Measurements from ENCODE around the gene KYAT1. TPM values are rescaled to one million over a fixed set of nuclear protein-coding genes. Genes with fewer than 3 reads are reported as not detected.

Gene KYAT1
- total and polyA plus RNA-seq, 2 of the 13 experiments (the other 11 are each of a cell fraction or from before 2014, with no cell fraction given): 9.2 to 46.5 TPM

DNA sequence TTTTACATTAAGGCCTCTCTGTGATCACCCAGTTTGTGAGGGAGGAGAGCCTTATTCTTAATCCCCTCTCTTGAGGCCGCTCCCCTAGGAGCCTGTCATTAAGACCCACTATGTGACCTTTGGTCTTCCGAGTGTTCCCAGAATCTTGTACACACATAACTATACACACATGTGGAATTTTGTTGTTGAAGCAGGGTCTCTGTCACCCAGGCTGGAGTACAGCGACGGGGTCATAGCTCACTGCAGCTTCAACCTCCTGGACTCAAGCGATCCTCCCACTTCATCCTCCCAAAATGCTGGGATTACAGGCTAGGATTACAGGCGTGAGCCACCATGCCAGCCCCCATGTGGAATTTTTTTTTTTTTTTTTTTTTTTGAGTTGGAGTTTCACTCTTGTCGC is 24.2 kb upstream of the KYAT1 start (continued):
- TF ChIP-seq XBP1 (CRISPR knock-in tag; IDR thresholded peaks at IDR 0.05) (no peak), DNMT3B (CRISPR knock-in tag; conservative IDR thresholded peaks at IDR 0.05) (no peak), MLLT10 (CRISPR knock-in tag; IDR thresholded peaks at IDR 0.05) (no peak), ZNF652 (CRISPR knock-in tag; IDR thresholded peaks at IDR 0.05; ENCODE audit: borderline replicate concordance, low read depth) (no peak), ZBTB1 (CRISPR knock-in tag; IDR thresholded peaks at IDR 0.05; ENCODE audit: borderline replicate concordance) (no peak), PHF20 (CRISPR knock-in tag; IDR thresholded peaks at IDR 0.05) (no peak), ZNF546 (CRISPR knock-in tag; conservative IDR thresholded peaks at IDR 0.05) (no peak), ZNF260 (CRISPR knock-in tag; IDR thresholded peaks at IDR 0.05; ENCODE audit: borderline replicate concordance, low read depth) (no peak), MXI1 (IDR thresholded peaks at IDR 0.05; ENCODE audit: borderline replicate concordance, low read depth, low read length) (peak; percentile 34; the same call in 1 of the 3 replicates), ZFX (CRISPR knock-in tag; IDR thresholded peaks at IDR 0.05; ENCODE audit: low read depth) (no peak), PHB2 (IDR thresholded peaks at IDR 0.05; ENCODE audit: partially characterized antibody) (no peak), ZNF839 (CRISPR knock-in tag; IDR thresholded peaks at IDR 0.05; ENCODE audit: borderline replicate concordance) (no peak), RFXANK (CRISPR knock-in tag; IDR thresholded peaks at IDR 0.05) (no peak), THRA (CRISPR knock-in tag; IDR thresholded peaks at IDR 0.05; ENCODE audit: borderline replicate concordance) (no peak), ARNT2 (CRISPR knock-in tag; IDR thresholded peaks at IDR 0.05; ENCODE audit: low read depth) (no peak), ZNF280B (CRISPR knock-in tag; IDR thresholded peaks at IDR 0.05; ENCODE audit: borderline replicate concordance) (no peak), SMARCC2 (IDR thresholded peaks at IDR 0.05) (no peak)
- TF ChIP-seq, protein P1, sequence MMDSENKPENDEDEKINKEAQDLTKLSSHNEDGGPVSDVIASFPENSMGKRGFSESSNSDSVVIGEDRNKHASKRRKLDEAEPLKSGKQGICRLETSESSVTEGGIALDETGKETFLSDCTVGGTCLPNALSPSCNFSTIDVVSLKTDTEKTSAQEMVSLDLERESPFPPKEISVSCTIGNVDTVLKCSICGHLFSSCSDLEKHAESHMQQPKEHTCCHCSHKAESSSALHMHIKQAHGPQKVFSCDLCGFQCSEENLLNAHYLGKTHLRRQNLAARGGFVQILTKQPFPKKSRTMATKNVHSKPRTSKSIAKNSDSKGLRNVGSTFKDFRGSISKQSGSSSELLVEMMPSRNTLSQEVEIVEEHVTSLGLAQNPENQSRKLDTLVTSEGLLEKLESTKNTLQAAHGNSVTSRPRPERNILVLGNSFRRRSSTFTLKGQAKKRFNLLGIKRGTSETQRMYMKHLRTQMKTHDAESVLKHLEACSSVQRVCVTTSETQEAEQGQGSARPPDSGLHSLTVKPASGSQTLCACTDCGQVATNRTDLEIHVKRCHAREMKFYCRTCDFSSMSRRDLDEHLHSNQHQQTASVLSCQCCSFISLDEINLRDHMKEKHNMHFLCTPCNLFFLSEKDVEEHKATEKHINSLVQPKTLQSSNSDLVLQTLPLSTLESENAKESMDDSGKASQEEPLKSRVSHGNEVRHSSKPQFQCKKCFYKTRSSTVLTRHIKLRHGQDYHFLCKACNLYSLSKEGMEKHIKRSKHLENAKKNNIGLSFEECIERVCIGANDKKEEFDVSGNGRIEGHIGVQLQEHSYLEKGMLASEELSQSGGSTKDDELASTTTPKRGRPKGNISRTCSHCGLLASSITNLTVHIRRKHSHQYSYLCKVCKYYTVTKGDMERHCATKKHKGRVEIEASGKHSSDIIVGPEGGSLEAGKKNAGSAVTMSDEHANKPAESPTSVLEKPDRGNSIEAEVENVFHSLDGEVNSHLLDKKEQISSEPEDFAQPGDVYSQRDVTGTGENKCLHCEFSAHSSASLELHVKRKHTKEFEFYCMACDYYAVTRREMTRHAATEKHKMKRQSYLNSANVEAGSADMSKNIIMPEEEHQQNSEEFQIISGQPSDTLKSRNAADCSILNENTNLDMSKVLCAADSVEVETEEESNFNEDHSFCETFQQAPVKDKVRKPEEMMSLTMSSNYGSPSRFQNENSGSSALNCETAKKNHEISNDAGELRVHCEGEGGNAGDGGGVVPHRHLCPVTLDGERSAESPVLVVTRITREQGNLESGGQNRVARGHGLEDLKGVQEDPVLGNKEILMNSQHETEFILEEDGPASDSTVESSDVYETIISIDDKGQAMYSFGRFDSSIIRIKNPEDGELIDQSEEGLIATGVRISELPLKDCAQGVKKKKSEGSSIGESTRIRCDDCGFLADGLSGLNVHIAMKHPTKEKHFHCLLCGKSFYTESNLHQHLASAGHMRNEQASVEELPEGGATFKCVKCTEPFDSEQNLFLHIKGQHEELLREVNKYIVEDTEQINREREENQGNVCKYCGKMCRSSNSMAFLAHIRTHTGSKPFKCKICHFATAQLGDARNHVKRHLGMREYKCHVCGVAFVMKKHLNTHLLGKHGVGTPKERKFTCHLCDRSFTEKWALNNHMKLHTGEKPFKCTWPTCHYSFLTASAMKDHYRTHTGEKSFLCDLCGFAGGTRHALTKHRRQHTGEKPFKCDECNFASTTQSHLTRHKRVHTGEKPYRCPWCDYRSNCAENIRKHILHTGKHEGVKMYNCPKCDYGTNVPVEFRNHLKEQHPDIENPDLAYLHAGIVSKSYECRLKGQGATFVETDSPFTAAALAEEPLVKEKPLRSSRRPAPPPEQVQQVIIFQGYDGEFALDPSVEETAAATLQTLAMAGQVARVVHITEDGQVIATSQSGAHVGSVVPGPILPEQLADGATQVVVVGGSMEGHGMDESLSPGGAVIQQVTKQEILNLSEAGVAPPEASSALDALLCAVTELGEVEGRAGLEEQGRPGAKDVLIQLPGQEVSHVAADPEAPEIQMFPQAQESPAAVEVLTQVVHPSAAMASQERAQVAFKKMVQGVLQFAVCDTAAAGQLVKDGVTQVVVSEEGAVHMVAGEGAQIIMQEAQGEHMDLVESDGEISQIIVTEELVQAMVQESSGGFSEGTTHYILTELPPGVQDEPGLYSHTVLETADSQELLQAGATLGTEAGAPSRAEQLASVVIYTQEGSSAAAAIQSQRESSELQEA (CRISPR knock-in tag; IDR thresholded peaks at IDR 0.05; ENCODE audit: not compliant biosample characterization): no peak
- TF ChIP-seq, protein P2, sequence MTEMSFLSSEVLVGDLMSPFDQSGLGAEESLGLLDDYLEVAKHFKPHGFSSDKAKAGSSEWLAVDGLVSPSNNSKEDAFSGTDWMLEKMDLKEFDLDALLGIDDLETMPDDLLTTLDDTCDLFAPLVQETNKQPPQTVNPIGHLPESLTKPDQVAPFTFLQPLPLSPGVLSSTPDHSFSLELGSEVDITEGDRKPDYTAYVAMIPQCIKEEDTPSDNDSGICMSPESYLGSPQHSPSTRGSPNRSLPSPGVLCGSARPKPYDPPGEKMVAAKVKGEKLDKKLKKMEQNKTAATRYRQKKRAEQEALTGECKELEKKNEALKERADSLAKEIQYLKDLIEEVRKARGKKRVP (CRISPR knock-in tag; IDR thresholded peaks at IDR 0.05): no peak
